IgD-negative memory B cell (primary cell): ENCODE results near the gene AKT3. TPM values are rescaled to one million over a fixed set of nuclear protein-coding genes. Genes with fewer than 3 reads are reported as not detected.
"Not testable (repeated sequence)": the region's sequence is repeated elsewhere in the genome, so short reads cannot be mapped to it uniquely, and the experiment has no call there.

Experiments used
- H3K27ac Mint-ChIP-seq, 3 donors: one replicate each; pipeline ENCODE4 v1.8.0; 2020 to 2022; ENCODE audit warnings: mild to moderate bottlenecking in 3 of 3, mixed read lengths in 3 of 3, moderate library complexity in 1 of 3
- H3K27me3 Mint-ChIP-seq: one replicate; pipeline ENCODE4 v1.8.0; 2021; ENCODE audit warnings: mixed read lengths
- H3K36me3 Mint-ChIP-seq: one replicate; pipeline ENCODE4 v1.8.0; 2020; ENCODE audit warnings: mild to moderate bottlenecking, mixed read lengths
- H3K4me1 Mint-ChIP-seq, 3 donors: one replicate each; pipeline ENCODE4 v1.8.0; 2020 to 2022; ENCODE audit warnings: mixed read lengths in 3 of 3, mild to moderate bottlenecking in 1 of 3
- H3K4me3 Mint-ChIP-seq, 4 donors: one replicate each; pipeline ENCODE4 v1.8.0; 2020 to 2022; ENCODE audit warnings: mild to moderate bottlenecking in 4 of 4, mixed read lengths in 4 of 4, moderate library complexity in 3 of 4
- H3K9me3 Mint-ChIP-seq, 3 donors: one replicate each; pipeline ENCODE4 v1.8.0; 2020 to 2021; ENCODE audit warnings: mixed read lengths in 3 of 3, mild to moderate bottlenecking in 1 of 3
- polyA plus RNA-seq: library from polyadenylated mRNA; unstranded; fragments of 300-500 nt; fragmentation: Illumina TruSeq; gene quantifications from one replicate; pipeline ENCODE4 v1.2.3, GENCODE V29; 2021

Gene AKT3
- polyA plus RNA-seq, 1 donor from 2014 or later: 1.0 TPM

DNA sequence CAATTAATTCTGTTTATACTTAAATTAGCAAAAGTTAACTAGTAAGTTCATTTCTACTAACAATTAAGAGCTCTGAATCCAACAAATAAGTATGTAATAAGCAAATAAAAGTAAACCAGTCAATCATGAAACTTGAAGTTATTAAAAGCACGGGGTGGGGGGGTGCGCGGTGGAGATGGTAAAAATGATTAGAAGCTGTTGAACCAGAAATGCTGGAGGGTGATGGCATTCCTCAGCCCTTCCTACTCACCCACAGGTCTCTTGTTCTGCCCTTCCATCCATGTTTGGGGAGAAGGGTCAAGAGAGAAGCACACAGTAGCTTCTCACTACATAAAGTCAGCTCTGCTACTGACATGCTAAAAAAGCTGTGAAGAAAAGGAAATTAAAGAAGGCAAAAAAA is 63.5 kb downstream of the AKT3 start:
- Mint-ChIP-seq H3K27ac (no peak overlapping the region), H3K4me3 (no peak overlapping the region), H3K4me1 (peaks cover 4 to 17% (median 5%) of the 10 kb centered on the region in 3 donors), H3K9me3 (no peaks in the 10 kb centered on the region), H3K27me3 (no peaks in the 10 kb centered on the region), H3K36me3 (peaks cover 5% of the 10 kb centered on the region)

DNA sequence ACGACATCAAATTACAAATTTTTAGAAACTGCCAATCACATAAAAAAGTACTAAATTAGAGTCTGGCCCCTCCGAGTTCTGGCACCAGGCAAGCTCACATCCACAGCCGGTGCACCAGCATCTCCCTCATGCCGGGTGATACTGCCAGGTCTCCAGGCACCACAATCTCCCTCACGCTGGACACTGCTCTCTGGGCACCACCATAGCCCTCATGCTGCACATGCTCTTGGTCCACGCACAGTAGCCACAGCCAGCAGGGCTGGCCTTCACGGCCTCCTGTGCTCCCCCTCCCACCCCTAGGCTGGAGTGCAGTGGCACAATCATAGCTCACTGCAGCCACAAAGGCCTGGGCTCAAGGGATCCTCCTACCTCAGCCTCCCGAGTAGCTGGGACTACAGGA is 65.5 kb downstream of the AKT3 start:
- no peaks in the 10 kb centered on the region for H3K27me3 Mint-ChIP-seq

DNA sequence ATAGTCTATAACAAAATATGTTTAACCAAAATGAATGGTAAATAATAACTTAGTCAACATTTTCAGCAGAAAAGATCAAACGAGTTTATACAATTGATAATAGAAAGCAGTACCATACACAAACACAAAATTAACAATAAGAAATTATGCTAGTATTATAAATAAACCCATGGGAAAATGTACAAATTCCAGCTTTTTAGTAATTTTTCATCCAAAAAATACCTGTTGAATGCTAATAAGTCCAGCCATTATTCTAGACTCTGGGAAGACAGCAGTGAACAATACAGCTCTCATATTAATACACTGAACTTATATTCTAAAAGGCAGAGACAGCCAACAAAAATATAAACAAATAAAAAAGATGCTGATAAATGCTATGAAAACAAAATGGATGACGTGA is 66.3 kb downstream of the AKT3 start:
- peaks cover 3 to 8% (median 4%) of the 10 kb centered on the region in 3 donors for H3K4me1 Mint-ChIP-seq
- H3K4me3 Mint-ChIP-seq: no peak overlapping the region
- H3K27me3 Mint-ChIP-seq: no peaks in the 10 kb centered on the region
- H3K9me3 Mint-ChIP-seq: no peaks in the 10 kb centered on the region
- H3K36me3 Mint-ChIP-seq: peaks cover 3% of the 10 kb centered on the region
- no peak overlapping the region for H3K27ac Mint-ChIP-seq

More for the DNA sequence above, 65.5 kb downstream of the AKT3 start:
- Mint-ChIP-seq H3K4me1 (peaks cover 3 to 10% (median 3%) of the 10 kb centered on the region in 3 donors), H3K4me3 (no peak overlapping the region), H3K36me3 (peaks cover 3% of the 10 kb centered on the region), H3K27ac (no peak overlapping the region), H3K9me3 (no peaks in the 10 kb centered on the region)

DNA sequence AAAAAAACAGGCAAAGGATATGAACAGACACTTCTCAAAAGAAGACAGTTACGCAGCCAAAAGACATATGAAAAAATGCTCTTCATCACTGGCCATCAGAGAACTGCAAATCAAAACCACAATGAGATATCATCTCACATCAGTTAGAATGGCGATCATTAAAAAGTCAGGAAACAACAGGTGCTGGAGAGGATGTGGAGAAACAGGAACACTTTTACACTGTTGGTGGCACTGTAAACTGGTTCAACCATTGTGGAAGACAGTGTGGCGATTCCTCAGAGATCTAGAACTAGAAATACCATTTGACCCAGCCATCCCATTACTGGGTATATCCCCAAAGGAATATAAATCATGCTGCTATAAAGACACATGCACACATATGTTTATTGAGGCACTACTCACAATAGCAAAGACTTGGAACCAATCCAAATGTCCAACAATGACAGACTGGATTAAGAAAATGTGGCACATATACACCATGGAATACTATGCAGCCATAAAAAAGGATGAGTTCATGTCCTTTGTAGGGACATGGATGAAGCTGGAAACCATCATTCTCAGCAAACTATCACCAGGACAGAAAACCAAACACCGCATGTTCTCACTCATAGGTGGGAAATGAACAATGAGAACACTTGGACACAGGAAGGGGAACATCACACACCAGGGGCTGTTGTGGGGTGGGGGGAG is 77.5 kb downstream of the AKT3 start:
- peak overlapping the region in 1 of 4 donors; percentile 5 for H3K4me3 Mint-ChIP-seq
- H3K27ac Mint-ChIP-seq, H3K27me3 Mint-ChIP-seq: not testable (repeated sequence)
- H3K9me3 Mint-ChIP-seq: peaks cover 5 to 10% (median 8%) of the 10 kb centered on the region in 3 donors
- H3K36me3 Mint-ChIP-seq: peaks cover 12% of the 10 kb centered on the region
- peaks cover 5 to 10% (median 6%) of the 10 kb centered on the region in 3 donors for H3K4me1 Mint-ChIP-seq

DNA sequence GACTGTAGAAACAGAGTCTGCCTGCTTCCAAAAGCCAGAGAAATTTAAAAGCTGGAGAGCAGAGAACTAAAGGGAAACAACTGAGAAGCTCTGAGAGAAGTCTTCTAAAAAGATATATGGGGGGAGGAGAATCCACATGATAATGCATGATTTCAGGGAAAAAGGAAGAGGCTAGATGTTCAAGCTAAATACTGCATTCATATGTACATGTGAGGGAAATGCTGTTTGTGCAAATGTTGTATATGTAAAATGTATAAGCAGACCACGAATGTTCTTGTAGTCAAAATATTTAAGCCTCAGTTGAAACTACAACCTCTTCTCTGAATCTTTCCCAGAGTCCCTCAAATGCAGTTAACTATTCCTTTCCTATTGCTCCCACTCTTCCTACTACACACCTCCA is 79.2 kb downstream of the AKT3 start:
- H3K27ac Mint-ChIP-seq: no peak overlapping the region
- H3K9me3 Mint-ChIP-seq: peaks cover 0 to 5% (median 3%) of the 10 kb centered on the region in 3 donors
- H3K27me3 Mint-ChIP-seq: no peaks in the 10 kb centered on the region
- H3K4me1 Mint-ChIP-seq: peaks cover 6 to 21% (median 9%) of the 10 kb centered on the region in 3 donors
- H3K4me3 Mint-ChIP-seq: no peak overlapping the region
- H3K36me3 Mint-ChIP-seq: peaks cover 7% of the 10 kb centered on the region

DNA sequence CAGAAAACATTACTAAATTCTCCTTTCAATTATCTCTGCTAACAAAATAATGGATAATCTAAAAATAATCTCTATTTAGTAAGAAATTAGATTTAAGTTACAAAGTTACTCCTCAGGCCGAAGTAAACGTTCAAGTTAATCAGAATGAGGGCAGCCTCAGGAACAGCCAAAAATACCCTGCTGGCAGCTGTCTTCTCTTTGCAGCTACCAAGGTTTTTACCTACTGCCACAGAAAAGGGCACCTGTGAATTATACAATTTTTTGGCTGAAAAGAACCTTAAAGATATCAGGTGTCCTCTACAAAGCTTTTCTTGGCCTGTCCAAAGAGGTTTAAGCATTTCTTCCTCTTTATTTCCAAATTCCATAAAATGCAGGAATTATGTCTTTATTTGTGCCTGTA is 84.4 kb downstream of the AKT3 start:
- Mint-ChIP-seq H3K4me3 (no peak overlapping the region), H3K9me3 (no peaks in the 10 kb centered on the region), H3K36me3 (peaks cover 1% of the 10 kb centered on the region), H3K27ac (no peak overlapping the region), H3K27me3 (no peaks in the 10 kb centered on the region), H3K4me1 (peaks cover 6 to 18% (median 9%) of the 10 kb centered on the region in 3 donors)

DNA sequence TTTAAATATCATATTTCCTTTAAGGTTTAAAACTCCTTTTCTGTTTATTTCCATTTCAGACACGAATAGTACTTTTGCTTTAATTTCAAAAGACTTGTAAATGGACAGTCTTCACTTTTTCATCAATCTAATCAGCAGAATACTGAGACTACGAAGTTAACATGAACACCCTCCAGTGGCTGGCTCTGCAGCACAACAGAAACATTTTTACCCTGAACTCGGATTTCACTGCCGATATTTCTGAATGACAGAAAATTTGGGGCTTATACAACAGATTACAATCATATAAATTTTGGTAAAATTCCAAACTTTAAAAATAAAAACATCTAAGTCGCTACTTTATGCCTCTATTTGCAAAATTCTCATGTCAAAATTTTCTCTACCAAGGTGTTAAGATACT is 86.2 kb downstream of the AKT3 start:
- Mint-ChIP-seq H3K27ac (no peak overlapping the region), H3K36me3 (no peaks in the 10 kb centered on the region), H3K4me1 (peaks cover 4 to 18% (median 6%) of the 10 kb centered on the region in 3 donors), H3K9me3 (no peaks in the 10 kb centered on the region), H3K27me3 (no peaks in the 10 kb centered on the region), H3K4me3 (no peak overlapping the region)

DNA sequence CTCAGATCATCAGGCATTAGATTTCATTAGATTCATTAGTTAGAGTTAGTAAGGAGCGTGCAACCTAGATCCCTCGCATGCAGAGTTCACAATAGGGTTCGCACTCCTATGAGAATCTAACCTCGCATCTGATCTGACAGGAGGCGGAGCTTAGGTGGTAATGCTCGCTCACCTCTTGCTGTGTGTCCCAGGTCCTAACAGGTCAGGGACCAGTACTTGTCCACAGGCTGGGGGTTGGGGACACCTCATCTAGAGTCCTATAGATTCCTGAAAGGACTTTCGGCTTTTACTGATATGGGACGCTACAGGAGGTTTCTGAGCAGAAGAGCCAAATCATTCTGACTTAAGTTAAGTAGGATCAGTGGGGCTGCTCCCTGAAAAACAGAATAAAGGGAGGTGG is 91.4 kb downstream of the AKT3 start:
- H3K27me3 Mint-ChIP-seq: no peaks in the 10 kb centered on the region
- H3K4me3 Mint-ChIP-seq: no peak overlapping the region
- no peak overlapping the region for H3K27ac Mint-ChIP-seq
- peaks cover 8 to 17% (median 10%) of the 10 kb centered on the region in 3 donors for H3K4me1 Mint-ChIP-seq
- H3K9me3 Mint-ChIP-seq: no peaks in the 10 kb centered on the region
- no peaks in the 10 kb centered on the region for H3K36me3 Mint-ChIP-seq

DNA sequence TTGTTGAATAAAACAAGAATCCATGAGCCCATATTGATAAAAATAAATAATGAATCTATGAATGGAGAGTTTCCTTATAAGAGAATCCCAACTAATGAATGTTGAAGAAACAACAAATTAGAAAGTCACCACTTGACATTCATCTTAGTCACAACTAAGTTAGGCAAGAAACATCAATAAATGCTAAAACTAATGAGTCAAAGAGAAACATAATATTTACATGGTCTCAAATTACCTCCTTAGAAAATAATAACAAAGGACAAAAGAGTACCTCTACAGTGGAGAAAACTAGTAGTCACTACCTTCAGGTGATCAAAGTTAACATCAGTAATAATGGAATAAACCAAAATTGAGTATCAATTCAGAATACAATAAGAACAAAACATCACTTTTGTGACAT is 93.5 kb downstream of the AKT3 start:
- H3K9me3 Mint-ChIP-seq: no peaks in the 10 kb centered on the region
- no peaks in the 10 kb centered on the region for H3K36me3 Mint-ChIP-seq
- H3K4me1 Mint-ChIP-seq: peaks cover 9 to 23% (median 20%) of the 10 kb centered on the region in 3 donors
- no peaks in the 10 kb centered on the region for H3K27me3 Mint-ChIP-seq
- peak overlapping the region in 1 of 3 donors; percentile 29 for H3K27ac Mint-ChIP-seq
- H3K4me3 Mint-ChIP-seq: no peak overlapping the region

DNA sequence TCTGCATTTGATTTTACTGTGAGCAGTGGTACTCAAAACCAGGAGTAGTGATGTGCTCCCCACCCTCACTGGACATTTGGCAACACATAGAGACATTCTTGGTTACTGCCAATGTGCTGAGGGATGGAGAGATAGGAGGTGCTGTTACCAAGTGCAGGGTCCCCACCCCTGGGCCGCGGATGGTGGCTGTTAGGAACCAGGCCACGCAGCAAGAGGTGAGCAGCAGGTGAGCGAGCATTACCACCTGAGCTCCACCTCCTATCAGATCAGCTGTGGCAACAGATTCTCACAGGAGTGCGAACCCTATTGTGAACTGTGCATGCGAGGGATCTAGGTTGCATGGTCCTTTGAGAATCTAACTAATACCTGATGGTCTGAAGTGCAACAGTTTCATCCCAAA is 95.7 kb downstream of the AKT3 start:
- Mint-ChIP-seq H3K27ac (no peak overlapping the region), H3K27me3 (no peaks in the 10 kb centered on the region), H3K4me1 (peaks cover 12 to 24% (median 19%) of the 10 kb centered on the region in 3 donors), H3K9me3 (no peaks in the 10 kb centered on the region), H3K4me3 (no peak overlapping the region), H3K36me3 (no peaks in the 10 kb centered on the region)

DNA sequence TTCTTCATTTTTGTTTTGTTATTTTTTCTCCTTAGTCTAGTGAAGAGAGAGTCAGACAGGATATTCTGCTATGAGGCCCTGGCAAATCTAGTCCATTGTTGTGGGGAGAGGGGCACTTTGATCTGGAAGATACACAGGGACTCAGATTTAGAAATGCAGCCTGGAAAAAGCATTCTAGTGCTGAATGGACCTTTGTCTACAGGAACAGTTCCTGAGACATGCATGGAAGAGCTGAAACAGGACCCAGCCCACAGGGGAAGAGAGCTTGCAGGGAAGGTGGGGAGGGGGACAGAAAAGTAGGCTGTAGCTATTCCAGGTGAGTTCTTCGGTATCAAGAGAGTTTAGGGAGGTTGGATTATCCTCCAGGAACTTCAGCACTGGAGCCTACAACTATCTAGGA is 98.5 kb downstream of the AKT3 start:
- Mint-ChIP-seq H3K9me3 (no peaks in the 10 kb centered on the region), H3K4me3 (no peak overlapping the region), H3K27ac (peak overlapping the region in 1 of 3 donors; percentile 3), H3K27me3 (no peaks in the 10 kb centered on the region), H3K36me3 (peaks cover 2% of the 10 kb centered on the region), H3K4me1 (peaks cover 4 to 20% (median 17%) of the 10 kb centered on the region in 3 donors)

DNA sequence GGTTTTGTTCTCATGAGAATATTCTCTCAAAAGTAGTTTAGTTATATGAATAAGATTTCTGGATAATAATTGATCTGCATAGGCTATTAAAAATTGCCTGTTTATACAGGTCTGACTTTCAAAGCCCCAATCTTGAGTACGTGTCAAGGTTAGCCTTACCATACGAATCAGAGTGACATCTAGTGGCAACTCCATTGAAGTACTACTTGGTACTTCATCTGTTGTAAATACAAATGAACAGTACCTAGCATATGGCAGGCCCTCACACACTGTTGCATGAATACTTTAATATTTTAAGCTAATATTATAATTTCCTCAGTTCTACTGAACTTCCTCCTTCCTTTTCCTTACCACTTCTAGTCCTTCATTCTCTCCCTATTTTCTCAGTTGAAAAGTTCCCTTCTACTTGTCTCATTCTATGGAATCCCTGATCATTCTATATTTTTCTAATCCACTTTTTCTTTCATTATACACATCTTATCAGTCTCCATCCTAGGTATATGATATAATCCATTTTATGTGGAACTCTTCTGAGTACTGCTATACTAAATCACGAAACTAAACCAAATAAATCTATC is 101.2 kb downstream of the AKT3 start:
- peaks cover 4 to 16% (median 14%) of the 10 kb centered on the region in 3 donors for H3K4me1 Mint-ChIP-seq
- H3K36me3 Mint-ChIP-seq: peaks cover 2% of the 10 kb centered on the region
- peak overlapping the region in 2 of 3 donors; percentile 64 to 73 for H3K27ac Mint-ChIP-seq
- H3K27me3 Mint-ChIP-seq: no peaks in the 10 kb centered on the region
- H3K4me3 Mint-ChIP-seq: no peak overlapping the region
- no peaks in the 10 kb centered on the region for H3K9me3 Mint-ChIP-seq

DNA sequence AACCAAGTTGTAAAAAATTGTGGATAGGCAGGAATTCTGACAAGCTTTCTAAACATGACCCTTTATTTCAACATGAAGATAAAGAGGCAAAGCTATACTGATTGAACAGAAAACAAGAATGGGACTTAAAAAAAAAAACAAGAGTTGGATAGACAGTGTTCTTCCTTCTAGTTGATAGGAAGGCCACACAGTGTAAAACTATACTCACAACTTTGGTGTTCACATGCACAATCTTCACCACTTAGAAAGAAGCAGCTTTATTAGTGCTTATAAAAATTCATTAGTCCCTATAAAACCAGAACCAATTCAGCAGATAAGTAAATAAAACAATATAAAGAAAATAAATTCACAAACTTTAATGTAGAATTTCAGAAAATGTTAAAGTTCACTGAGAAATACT is 101.8 kb downstream of the AKT3 start:
- no peaks in the 10 kb centered on the region for H3K9me3 Mint-ChIP-seq
- H3K4me3 Mint-ChIP-seq: no peak overlapping the region
- no peaks in the 10 kb centered on the region for H3K27me3 Mint-ChIP-seq
- peaks cover 4 to 10% (median 9%) of the 10 kb centered on the region in 3 donors for H3K4me1 Mint-ChIP-seq
- peaks cover 2% of the 10 kb centered on the region for H3K36me3 Mint-ChIP-seq
- peak overlapping the region in 1 of 3 donors; percentile 47 for H3K27ac Mint-ChIP-seq

DNA sequence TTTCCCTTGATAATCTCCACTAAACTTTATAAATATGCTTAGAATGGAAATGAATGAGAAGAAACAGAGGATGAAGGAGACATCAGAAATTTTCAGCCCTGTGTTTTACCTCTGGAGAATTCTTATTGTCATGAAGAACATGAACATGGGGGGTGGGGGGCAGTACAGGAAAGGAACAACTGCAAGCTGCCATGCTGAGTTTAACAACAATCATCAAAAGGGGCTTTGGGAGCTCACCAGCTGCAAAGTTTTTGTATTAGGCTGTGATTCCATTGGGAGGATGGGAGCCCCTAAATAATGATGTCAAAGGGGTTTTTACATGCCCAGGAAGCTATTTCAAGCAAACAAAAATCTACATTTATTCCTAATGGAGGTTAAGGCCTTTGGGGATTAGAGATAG is 103.3 kb downstream of the AKT3 start:
- peaks cover 2% of the 10 kb centered on the region for H3K36me3 Mint-ChIP-seq

DNA sequence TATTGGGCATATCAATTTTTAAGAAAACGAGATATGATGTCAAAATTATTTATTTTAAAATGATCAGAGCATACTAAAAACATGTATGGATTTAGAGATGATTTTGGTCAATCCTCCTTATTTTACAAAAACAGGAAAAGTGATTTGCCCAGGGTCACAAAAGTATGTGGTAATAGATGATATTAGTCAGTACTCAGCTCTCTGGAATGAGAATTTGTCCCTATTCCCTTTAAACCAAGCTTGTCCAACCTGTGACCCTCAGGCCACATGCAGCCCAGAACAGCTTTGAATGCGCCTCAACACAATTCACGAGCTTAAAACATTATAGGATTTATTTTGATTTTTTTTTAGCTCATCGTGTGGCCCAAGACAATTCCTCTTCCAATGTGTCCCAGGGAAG is 104.7 kb downstream of the AKT3 start:
- Mint-ChIP-seq H3K4me1 (peaks cover 0 to 11% (median 9%) of the 10 kb centered on the region in 3 donors), H3K9me3 (no peaks in the 10 kb centered on the region), H3K27me3 (no peaks in the 10 kb centered on the region), H3K36me3 (peaks cover 2% of the 10 kb centered on the region), H3K4me3 (no peak overlapping the region), H3K27ac (no peak overlapping the region)

More for the DNA sequence above, 103.3 kb downstream of the AKT3 start:
- H3K9me3 Mint-ChIP-seq: no peaks in the 10 kb centered on the region
- no peak overlapping the region for H3K4me3 Mint-ChIP-seq
- H3K27ac Mint-ChIP-seq: no peak overlapping the region
- no peaks in the 10 kb centered on the region for H3K27me3 Mint-ChIP-seq
- peaks cover 4 to 7% (median 6%) of the 10 kb centered on the region in 3 donors for H3K4me1 Mint-ChIP-seq

DNA sequence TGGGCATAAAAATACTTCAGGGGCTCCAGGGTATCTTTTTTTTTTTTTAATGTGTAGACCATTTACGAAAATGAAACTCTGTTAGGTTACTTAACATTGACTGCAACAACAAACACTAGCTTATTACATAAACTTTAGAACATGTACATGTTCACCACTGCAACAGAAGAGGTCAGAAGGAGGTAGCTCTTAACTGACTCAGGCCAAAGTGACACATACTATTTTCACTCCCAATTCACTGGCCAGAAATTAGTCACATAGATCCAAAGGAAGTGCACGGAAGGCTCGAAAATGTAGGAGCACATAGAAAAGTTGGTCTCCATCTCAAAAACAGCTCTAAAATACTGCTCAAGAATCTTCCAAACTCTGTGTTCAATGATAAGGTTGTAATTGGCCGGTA is 107.2 kb downstream of the AKT3 start:
- Mint-ChIP-seq H3K27me3 (no peaks in the 10 kb centered on the region), H3K4me3 (no peak overlapping the region), H3K9me3 (no peaks in the 10 kb centered on the region), H3K4me1 (peaks cover 7 to 21% (median 19%) of the 10 kb centered on the region in 3 donors), H3K36me3 (peaks cover 2% of the 10 kb centered on the region), H3K27ac (no peak overlapping the region)
